Panc1 (cell line): ENCODE data around the gene CTRB1. TPM values are rescaled to one million over a fixed set of nuclear protein-coding genes. Genes with fewer than 3 reads are reported as not detected.

Experiments
- ATAC-seq: fragments of 200-7000 bp; cut with Tn5 transposase; 2 replicates; pipeline ENCODE4 v1.9.1; 2020; ENCODE audit warnings: mild to moderate bottlenecking, moderate library complexity
- BruUV-seq: library from RNA; stranded (reverse); fragments of 400-500 nt; replicated peaks from 2 replicates; lab custom pipeline; 2021; lab: Mats Ljungman, UMichigan
- CTCF ChIA-PET: fragments of 300-600 bp; sonication (Branson Sonifier 250); formaldehyde crosslinking; loops from one replicate; lab custom pipeline; 2022; ENCODE audit warnings: antibody characterized with exemption; lab: Charles Lee
- POLR2A ChIA-PET: fragments of 300-600 bp; sonication (Branson Sonifier 250); formaldehyde crosslinking; loops from one replicate; lab custom pipeline; 2022; ENCODE audit warnings: antibody characterized with exemption; lab: Charles Lee
- DNase-seq: peaks from one replicate; pipeline ENCODE4 v3.0.0-alpha.2; 2010; ENCODE audit warnings: low read depth, low spot score
- H3K27ac ChIP-seq: 2 replicates; pipeline ENCODE4 v1.5.1; 2011; ENCODE audit warnings: mild to moderate bottlenecking, low read length, inconsistent platforms
- H3K27me3 ChIP-seq: fragments of 200-500 bp; sonication (Bioruptor generic); 2 replicates; pipeline ENCODE4 v1.6.0; 2014; ENCODE audit warnings: low read length, inconsistent platforms; ENCODE audit not compliant: control insufficient read depth, insufficient read depth
- H3K36me3 ChIP-seq: fragments of 200-500 bp; sonication (Bioruptor generic); 2 replicates; pipeline ENCODE4 v1.5.1; 2014; ENCODE audit warnings: inconsistent platforms, mild to moderate bottlenecking, low read length, moderate library complexity; ENCODE audit not compliant: control insufficient read depth, insufficient read depth
- H3K4me1 ChIP-seq: 2 replicates; pipeline ENCODE4 v1.5.1; 2011; ENCODE audit warnings: inconsistent platforms, mild to moderate bottlenecking, low read length, moderate library complexity; ENCODE audit not compliant: control insufficient read depth, insufficient read depth
- H3K4me3 ChIP-seq, 2 experiments: 2 replicates each; pipeline ENCODE4 v1.5.1; 2011 to 2012; ENCODE audit warnings: low read depth in 2 of 2, low read length in 2 of 2, mild to moderate bottlenecking in 2 of 2, inconsistent platforms in 1 of 2, moderate library complexity in 1 of 2
- H3K9me3 ChIP-seq: fragments of 200-500 bp; sonication (Bioruptor generic); 2 replicates; pipeline ENCODE4 v1.5.1; 2014; ENCODE audit warnings: low read depth, mild to moderate bottlenecking, inconsistent platforms, low read length, moderate library complexity; ENCODE audit not compliant: control insufficient read depth, insufficient read depth
- POLR2AphosphoS5 ChIP-seq: IDR thresholded peaks from 2 replicates; pipeline ENCODE4 v1.6.1; 2012; ENCODE audit warnings: mild to moderate bottlenecking, low read depth, low read length, moderate library complexity
- SIN3A ChIP-seq: IDR thresholded peaks from 2 replicates; pipeline ENCODE4 v1.6.1; 2012; ENCODE audit warnings: low read depth, mild to moderate bottlenecking, low read length, moderate library complexity, borderline replicate concordance; ENCODE audit not compliant: insufficient read depth
- TCF7L2 ChIP-seq: IDR thresholded peaks from 2 replicates; pipeline ENCODE4 v1.6.1; 2011; ENCODE audit warnings: mild to moderate bottlenecking, low read depth, low read length, inconsistent platforms
- in situ Hi-C: cut with HindIII; loops from 2 replicates; pipeline ENCODE4 v1.10.0; 2016; ENCODE audit warnings: low sequenced_read_pairs, low pct_unique_long_range_greater_than_20kb
- intact Hi-C: fragments of 100-400 bp; cut with micrococcal nuclease; formaldehyde crosslinking; loops from one replicate; pipeline ENCODE4 v1.10.0; 2022; ENCODE audit not compliant: unreplicated experiment
- total RNA-seq: library from RNA; stranded (reverse); gene quantifications from one replicate; pipeline ENCODE4 v1.2.1, GENCODE V29; 2021; ENCODE audit not compliant: unreplicated experiment
- TF ChIP-seq, protein P1 (sequence below): fragments of 450-650 bp; IDR thresholded peaks from 2 replicates; pipeline ENCODE4 v1.5.1; 2017; ENCODE audit warnings: mild to moderate bottlenecking
- TF ChIP-seq, protein P2 (sequence below), 2 experiments: IDR thresholded peaks; 2 replicates each; pipeline ENCODE4 v1.6.1; 2011 to 2012; ENCODE audit warnings: low read depth in 2 of 2, control low read depth in 1 of 2, low read length in 1 of 2, mild to moderate bottlenecking in 1 of 2, moderate library complexity in 1 of 2; ENCODE audit not compliant: insufficient read depth in 1 of 2

Gene CTRB1
- total RNA-seq, 1 experiment from 2014 or later: 2.7 TPM

DNA sequence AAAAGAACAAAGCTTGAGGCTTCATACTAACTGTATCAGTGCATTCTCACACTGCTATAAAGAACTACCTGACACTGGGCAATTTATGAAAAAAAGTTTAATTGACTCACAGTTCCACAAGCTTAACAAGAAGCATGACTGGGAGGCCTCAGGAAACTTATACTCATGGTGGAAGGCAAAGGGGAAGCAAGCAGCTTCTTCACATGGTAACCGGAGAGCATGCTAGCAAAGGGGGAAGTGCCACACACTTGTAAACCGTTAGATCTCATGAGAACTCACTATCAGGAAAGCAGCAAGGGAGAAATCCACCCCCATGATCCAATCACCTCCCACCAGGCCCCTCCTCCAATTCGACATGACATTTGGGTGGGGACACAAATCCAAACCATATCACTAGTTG, 37.2 kb upstream of the CTRB1 start:
- no TSS peak for BruUV-seq
- peaks cover 4% of the 10 kb centered on the region; the same call in 1 of the 2 replicates for H3K9me3 ChIP-seq
- CTCF ChIA-PET: interaction anchor here (0.6 kb wide), 1 partner anchor 22 kb away, joined by 14 read pairs; no protein-coding TSS in a partner anchor
- POLR2A ChIA-PET: no interaction called here
- no peak for TF ChIP-seq POLR2AphosphoS5
- TF ChIP-seq, protein P1, sequence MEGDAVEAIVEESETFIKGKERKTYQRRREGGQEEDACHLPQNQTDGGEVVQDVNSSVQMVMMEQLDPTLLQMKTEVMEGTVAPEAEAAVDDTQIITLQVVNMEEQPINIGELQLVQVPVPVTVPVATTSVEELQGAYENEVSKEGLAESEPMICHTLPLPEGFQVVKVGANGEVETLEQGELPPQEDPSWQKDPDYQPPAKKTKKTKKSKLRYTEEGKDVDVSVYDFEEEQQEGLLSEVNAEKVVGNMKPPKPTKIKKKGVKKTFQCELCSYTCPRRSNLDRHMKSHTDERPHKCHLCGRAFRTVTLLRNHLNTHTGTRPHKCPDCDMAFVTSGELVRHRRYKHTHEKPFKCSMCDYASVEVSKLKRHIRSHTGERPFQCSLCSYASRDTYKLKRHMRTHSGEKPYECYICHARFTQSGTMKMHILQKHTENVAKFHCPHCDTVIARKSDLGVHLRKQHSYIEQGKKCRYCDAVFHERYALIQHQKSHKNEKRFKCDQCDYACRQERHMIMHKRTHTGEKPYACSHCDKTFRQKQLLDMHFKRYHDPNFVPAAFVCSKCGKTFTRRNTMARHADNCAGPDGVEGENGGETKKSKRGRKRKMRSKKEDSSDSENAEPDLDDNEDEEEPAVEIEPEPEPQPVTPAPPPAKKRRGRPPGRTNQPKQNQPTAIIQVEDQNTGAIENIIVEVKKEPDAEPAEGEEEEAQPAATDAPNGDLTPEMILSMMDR: no peak
- TF ChIP-seq TCF7L2: no peak
- TF ChIP-seq, protein P2, sequence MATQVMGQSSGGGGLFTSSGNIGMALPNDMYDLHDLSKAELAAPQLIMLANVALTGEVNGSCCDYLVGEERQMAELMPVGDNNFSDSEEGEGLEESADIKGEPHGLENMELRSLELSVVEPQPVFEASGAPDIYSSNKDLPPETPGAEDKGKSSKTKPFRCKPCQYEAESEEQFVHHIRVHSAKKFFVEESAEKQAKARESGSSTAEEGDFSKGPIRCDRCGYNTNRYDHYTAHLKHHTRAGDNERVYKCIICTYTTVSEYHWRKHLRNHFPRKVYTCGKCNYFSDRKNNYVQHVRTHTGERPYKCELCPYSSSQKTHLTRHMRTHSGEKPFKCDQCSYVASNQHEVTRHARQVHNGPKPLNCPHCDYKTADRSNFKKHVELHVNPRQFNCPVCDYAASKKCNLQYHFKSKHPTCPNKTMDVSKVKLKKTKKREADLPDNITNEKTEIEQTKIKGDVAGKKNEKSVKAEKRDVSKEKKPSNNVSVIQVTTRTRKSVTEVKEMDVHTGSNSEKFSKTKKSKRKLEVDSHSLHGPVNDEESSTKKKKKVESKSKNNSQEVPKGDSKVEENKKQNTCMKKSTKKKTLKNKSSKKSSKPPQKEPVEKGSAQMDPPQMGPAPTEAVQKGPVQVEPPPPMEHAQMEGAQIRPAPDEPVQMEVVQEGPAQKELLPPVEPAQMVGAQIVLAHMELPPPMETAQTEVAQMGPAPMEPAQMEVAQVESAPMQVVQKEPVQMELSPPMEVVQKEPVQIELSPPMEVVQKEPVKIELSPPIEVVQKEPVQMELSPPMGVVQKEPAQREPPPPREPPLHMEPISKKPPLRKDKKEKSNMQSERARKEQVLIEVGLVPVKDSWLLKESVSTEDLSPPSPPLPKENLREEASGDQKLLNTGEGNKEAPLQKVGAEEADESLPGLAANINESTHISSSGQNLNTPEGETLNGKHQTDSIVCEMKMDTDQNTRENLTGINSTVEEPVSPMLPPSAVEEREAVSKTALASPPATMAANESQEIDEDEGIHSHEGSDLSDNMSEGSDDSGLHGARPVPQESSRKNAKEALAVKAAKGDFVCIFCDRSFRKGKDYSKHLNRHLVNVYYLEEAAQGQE (IDR thresholded peaks at IDR 0.05; ENCODE audit: insufficient read depth in 1 of 2, low read depth in 2 of 2, low read length in 1 of 2): no peak
- TF ChIP-seq SIN3A: no peak
- intact Hi-C loops: no loop called here
- no peaks in the 10 kb centered on the region for H3K36me3 ChIP-seq
- no peaks in the 10 kb centered on the region for H3K27me3 ChIP-seq
- no peak overlapping the region for H3K4me3 ChIP-seq
- no peaks in the 10 kb centered on the region for H3K4me1 ChIP-seq
- H3K27ac ChIP-seq: no peak overlapping the region
- in situ Hi-C loops: no loop called here
- ATAC-seq: no peak
- no peak for DNase-seq

DNA sequence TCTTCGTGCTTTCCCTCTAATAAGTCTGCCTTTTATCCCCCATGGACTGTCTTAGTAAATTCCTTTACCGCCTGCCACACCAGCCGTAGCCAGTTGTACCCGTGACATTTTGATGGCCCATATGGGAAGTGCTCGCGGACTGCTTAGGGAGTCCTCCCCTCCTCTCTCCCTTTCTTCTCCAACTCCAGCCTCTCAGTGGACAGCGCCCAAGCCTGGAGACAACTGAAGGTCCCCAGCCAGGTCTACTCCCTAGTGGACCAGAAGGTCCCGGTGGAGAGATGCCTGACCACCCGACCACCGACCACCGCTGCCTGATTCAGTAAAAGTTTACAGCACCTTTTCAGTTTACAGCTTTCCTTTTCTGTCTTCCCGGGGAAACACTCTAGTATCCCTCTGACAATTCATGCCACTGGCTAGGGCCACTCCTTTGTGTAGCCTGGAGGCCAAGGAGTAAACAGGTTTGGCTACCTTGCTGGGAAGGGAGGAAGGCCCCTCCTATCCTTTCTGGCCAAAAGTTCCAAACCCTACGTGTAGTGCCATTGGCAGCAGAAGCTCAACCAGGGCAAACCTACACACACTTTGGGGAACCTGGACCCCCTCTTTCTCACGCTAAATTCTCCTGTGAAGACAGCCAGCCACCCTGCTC, 29.8 kb upstream of the CTRB1 start:
- H3K4me1 ChIP-seq: no peaks in the 10 kb centered on the region
- no peak for TF ChIP-seq POLR2AphosphoS5
- TF ChIP-seq, protein P1: no peak
- no peak for TF ChIP-seq SIN3A
- no peak for TF ChIP-seq TCF7L2
- TF ChIP-seq, protein P2 (IDR thresholded peaks at IDR 0.05; ENCODE audit: insufficient read depth in 1 of 2, low read depth in 2 of 2, low read length in 1 of 2): no peak
- ChIA-PET POLR2A (no interaction called here), CTCF (no interaction called here)
- H3K36me3 ChIP-seq: no peaks in the 10 kb centered on the region
- peaks cover 4% of the 10 kb centered on the region; the same call in 1 of the 2 replicates for H3K9me3 ChIP-seq
- in situ Hi-C loops (no loop called here), intact Hi-C loops (no loop called here)
- H3K27me3 ChIP-seq: no peaks in the 10 kb centered on the region
- no peak for DNase-seq
- BruUV-seq: no TSS peak
- no peak for ATAC-seq
- no peak overlapping the region for H3K4me3 ChIP-seq
- H3K27ac ChIP-seq: no peak overlapping the region
